Pons (tissue), 1 donor: Measurements from ENCODE around the gene TLE5.
"Not testable (repeated sequence)": the region's sequence is repeated elsewhere in the genome, so short reads cannot be mapped to it uniquely, and the experiment has no call there.

Experiments
- DNase-seq: peaks from one replicate; pipeline ENCODE4 v3.0.0-alpha.2; 2016; ENCODE audit warnings: low spot score

TLE5 gene

GRCh38 chr19:3025549-3025886, 36.8 kb downstream of the TLE5 start:
- no peak for DNase-seq

GRCh38 chr19:3024870-3025548, 37.3 kb downstream of the TLE5 start:
- no peak for DNase-seq

GRCh38 chr19:3024509-3024869, 37.8 kb downstream of the TLE5 start:
- DNase-seq: no peak

- DNase-seq: peak; percentile 59
These were observed 41.9 kb downstream of the TLE5 start for GRCh38 chr19:3020321-3020960.

- DNase-seq: no peak
These were observed 43.0 kb downstream of the TLE5 start for GRCh38 chr19:3019211-3019854.

DNA sequence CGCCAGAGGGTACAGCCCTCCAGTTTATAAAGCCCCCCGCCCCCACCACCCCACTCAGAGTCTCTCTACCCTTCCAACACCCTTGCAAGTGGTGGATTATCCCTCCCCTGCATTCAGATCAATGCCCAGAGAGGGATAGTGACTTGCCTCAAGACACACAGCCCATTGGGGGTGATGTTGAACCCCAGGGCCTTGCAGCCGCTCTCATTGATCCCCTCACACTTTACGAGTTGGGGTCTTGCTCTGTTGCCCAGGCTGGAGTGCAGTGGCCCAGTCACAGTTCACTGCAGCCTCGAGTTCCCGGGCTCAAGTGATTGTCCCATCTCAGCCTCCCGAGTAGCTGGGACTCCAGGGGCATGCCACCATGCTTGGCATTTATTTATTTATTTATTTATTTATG, 44.4 kb downstream of the TLE5 start:
- no peak for DNase-seq

GRCh38 chr19:3015126-3016057, 46.9 kb downstream of the TLE5 start:
- DNase-seq: no peak

DNA sequence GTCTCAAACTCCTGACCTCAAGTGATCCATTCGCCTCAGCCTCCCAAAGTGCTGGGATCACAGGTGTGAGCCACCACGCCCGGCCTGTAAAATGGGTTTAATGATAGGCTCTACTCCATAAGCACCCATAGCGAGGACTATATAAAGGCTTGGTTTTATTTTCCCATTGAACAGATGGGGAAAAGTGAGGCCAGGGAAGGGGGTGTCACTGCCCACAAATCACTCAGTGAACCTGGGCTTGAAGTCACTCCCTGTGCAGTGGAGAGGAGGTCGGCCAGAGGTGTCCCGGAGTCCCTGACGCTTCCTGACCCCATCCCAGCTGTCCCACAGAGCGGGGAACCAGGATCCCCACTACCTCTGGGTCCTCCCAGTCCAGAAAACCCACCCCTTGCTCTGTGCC, 48.2 kb downstream of the TLE5 start:
- DNase-seq: no peak

- no peak for DNase-seq
These were observed 49.0 kb downstream of the TLE5 start for GRCh38 chr19:3013263-3013725.

DNA sequence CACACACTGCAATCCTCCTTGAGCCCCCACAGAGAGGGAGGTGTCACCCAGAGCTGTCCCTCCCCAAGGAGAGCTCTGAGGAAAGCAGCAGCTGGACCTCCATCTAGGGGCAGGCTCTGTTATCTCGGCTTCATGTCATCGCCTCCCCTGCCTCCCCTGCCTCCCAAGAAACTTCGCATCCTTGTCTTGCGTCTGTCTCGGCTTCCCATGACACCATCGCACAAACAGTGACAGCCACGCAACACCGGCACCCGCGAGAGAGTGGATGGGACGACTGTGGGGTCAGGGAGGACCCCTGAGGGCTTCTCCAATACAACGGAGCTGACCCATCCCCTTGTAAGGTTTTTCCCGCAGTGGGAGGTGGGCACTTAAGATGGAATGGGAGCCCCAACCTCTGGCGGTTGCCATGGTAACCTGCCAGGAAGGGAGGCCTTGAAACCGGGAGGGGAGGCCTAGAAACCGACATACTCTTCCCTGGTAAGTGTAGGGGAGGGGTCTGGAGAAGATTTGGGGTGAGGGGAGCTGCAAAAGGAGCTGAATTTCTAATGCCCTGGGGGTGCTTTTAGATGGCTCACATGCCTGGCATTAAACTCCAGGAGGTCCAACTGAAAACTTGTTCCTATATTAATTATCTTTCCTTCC, 49.6 kb downstream of the TLE5 start:
- DNase-seq: no peak

- DNase-seq: not testable (repeated sequence)
These were observed 50.2 kb downstream of the TLE5 start for GRCh38 chr19:3012059-3012458.

GRCh38 chr19:3010871-3011270, 51.4 kb downstream of the TLE5 start:
- DNase-seq: no peak

GRCh38 chr19:3008994-3009393, 53.3 kb downstream of the TLE5 start:
- DNase-seq: no peak

DNA sequence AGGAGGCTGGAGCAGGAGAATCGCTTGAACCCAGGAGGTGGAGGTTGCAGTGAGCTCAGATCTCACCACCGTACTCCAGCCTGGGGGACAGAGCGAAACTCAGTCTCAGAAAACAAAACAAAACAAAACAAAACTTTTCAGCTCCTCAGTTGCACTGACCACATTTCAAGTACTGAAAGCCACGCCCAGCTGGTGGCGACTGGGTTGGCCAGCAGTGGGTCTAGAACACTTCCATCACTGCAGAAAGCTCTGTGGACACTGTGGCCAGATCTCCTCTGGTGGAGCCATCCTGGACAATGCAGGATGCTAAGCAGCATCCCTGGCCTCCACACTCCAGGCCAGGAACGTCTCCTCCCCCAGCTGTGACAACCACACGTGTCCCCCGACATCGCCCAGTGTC, 54.3 kb downstream of the TLE5 start:
- DNase-seq: no peak

DNA sequence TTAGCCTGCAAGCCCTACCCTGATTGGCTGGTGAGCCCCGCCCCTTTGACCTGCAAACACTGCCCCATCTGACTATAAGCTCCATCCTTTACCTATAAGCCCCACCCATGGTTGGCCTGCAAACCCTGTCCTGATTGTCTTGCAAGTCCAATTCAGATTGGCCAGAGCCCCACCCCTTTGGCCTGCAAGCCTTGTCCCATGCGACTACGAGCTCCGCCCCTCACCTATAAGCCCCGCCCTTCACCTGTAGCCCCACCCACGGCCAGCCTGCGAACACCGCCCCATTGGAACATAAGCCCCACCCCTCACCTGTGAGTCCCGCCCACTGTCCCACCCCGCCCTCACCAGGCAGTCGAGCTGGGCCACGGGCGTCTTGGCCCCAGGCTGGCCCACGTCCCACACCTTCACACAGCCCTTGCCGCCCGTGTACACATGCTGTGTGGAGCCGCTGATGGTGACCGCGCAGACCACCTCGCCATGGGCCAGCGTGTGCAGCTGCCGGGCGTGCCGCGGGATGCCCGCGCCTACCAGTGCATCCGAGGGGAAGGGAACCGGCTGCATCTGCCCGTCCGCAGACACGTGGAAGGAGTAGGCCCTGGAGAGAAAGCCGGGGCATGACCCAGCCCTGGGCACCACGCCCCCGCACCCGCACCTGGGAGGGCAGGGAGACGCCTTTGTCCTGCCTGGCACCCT, 56.1 kb downstream of the TLE5 start:
- no peak for DNase-seq

DNA sequence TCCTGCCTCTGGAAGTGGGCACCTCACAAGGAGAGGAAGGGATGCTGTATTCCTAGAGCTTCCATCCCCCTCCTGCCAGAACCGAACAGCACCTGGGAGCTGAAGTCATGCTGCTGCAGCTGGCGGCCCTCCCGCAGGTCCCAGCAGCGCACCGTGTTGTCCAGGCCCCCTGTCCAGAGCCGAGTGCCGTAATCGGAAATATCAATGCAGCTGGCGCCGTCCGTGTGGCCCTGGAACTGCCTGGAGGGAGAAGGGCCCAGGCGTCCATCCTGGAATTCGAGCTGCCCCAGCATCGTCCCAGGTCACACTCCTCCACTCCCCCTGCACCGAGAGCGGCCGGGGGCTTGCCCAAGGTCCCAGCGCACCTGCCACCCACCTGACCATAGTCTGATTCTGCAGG, 57.0 kb downstream of the TLE5 start:
- DNase-seq: no peak

GRCh38 chr19:3004522-3004921, 57.8 kb downstream of the TLE5 start:
- no peak for DNase-seq

DNA sequence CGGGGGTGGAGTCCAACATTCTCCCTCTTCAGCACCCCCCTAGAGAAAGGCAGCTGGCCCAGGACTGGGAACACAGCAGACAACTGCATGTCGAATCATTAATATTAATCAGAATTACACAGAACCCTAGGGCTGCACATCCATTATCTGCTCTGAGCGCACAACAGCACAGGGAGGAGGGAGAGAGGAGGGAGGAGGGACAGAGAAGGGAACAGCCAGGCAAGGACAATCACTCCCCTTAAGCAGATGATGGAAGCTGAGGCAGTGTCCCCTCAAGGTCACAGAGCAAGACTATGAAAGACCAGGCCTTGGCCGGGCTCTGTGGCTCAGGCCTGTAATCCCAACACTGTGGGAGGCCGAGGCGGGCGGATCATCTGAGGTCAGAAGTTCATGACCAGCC, 59.2 kb downstream of the TLE5 start:
- peak; percentile 45 for DNase-seq
